GM19455 (cell line): ENCODE data around the gene PRMT5.
"Not testable (repeated sequence)": the region's sequence is repeated elsewhere in the genome, so short reads cannot be mapped to it uniquely, and the experiment has no call there.

Experiments used
- ATAC-seq: cut with Tn5 transposase; IDR thresholded peaks from one replicate; pipeline ENCODE4 v1.9.1; 2021; ENCODE audit not compliant: unreplicated experiment

The PRMT5 gene

DNA sequence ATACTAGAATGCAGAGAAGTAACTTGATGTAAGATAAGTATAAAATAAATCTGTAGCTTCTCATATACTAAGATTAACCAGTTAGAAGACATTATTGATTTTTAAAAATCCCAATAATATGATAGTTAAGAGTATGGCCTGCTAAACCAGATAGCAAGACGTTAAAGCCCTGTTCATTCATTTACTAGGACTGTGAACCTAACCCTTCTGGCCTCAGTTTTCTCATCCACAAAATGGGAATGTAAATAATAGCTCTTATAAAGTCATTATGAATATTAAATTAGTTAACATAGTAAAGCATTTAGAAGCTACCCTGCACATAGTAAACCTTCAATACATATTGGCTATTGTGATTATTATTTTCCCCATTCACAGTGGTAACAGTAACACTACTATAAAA is 6.0 kb upstream of the PRMT5 start:
- no peak for ATAC-seq

GRCh38 chr14:22932146-22932545 is 3.0 kb upstream of the PRMT5 start:
- ATAC-seq: no peak

- ATAC-seq: no peak
These were observed 787 bp upstream of the PRMT5 start for GRCh38 chr14:22929961-22930364.

- ATAC-seq: no peak
These were observed 706 bp downstream of the PRMT5 start for GRCh38 chr14:22928237-22929103.

DNA sequence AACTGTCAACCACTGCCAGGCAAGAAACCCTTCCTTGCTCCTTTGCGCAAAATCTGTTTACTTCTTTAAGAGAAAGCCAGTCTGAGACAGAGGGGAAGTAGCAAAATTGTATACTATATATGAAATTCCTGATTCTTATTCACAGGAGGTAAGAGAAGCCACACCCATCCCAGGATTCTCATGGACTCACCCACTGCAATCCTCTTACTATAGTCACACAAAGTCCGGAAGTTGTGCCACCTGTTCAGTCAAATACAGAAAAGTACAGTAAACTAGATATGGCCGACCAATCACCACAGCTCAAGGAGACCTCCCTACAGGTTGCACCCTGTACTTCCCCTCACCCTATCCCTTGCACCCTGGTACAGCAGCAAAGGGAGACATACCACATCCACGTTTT is 2.9 kb downstream of the PRMT5 start:
- no peak for ATAC-seq

- ATAC-seq: no peak
These were observed 3.7 kb downstream of the PRMT5 start for GRCh38 chr14:22925513-22925912.

- ATAC-seq: no peak
These were observed 5.4 kb downstream of the PRMT5 start for GRCh38 chr14:22923746-22924145.

DNA sequence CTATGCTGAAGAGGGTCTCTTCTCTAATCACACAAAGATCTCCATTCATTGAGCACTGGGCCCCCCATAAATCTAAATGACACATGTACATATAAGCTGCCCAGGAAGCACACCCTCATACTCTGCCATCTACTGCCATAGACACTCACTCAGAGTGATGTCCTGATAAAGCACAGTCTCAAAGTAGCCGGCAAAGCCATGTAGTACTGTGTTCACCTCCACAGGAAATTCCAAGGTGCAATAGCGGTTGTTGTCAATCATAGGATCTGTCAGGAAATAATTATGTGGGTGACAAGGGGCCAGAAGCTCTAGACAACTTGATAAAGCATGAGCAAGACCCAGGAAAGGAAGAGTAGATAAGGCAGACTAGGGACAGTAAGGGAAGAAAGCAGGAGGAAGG is 6.9 kb downstream of the PRMT5 start:
- no peak for ATAC-seq

DNA sequence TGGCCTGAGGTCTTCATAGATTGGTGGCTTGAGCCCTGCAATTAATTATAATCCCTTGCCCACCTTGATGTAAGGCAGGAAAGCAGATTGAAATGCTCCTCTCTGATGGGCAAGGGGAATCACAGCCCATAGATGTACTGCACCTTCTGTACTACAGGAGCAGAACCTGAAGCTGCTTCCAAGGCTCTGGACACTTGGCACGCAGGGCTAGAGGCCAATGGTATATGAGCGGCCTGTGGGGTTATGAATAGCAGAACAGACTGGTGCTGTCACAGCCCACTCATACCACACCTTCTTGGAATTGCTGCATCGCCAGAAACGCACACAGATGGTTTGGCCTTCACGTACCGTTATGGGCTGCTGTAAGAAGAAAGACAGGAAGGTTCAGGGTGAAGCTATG is 8.5 kb downstream of the PRMT5 start:
- no peak for ATAC-seq

GRCh38 chr14:22919601-22919921 is 9.6 kb downstream of the PRMT5 start:
- ATAC-seq: no peak

GRCh38 chr14:22918804-22919600 is 10.2 kb downstream of the PRMT5 start, which contains the start of gene RBM23:
TSS of gene RBM23 (minus strand) at chr14:22919149.
- ATAC-seq: peak; percentile 92

- no peak for ATAC-seq
These were observed 13.2 kb downstream of the PRMT5 start for GRCh38 chr14:22915886-22916521.

DNA sequence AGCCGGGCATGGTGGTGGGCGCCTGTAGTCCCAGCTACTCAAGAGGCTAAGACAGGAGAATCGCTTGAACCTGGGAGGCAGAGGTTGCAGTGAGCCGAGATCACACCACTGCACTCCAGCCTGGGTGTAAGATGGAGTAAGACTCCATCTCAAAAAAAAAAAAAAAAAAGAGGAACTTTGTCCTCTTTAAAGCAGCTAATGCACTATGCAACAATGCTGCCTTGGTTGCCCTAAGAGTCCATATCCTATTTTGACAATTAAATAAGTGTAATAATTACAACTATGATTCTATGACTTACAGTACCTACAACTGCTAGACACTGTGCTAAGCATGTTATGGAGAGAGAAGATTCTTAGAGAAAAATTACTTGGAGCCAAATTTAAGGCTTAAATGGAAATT is 14.3 kb downstream of the PRMT5 start:
- ATAC-seq: not testable (repeated sequence)

GRCh38 chr14:22910916-22911315 is 18.3 kb downstream of the PRMT5 start:
- no peak for ATAC-seq

DNA sequence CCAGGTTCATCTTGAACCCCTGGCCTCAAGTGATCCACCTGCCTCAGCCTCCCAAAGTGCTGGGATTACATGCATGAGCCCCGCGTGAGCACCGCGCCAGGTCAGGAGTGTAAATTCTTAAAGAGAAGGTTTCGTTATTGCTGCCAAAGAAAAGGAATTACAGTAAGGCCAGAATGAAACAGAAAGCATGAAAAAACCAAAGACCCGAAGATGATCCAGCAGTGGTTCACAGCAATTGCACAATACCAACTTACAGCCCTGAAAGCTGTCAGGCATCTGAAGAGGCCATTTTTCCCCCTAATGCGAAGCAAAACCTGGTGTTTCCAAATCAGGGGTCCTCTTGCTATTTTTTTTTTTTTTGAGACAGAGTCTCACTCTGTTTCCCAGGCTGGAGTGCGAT is 20.6 kb downstream of the PRMT5 start:
- ATAC-seq: no peak

DNA sequence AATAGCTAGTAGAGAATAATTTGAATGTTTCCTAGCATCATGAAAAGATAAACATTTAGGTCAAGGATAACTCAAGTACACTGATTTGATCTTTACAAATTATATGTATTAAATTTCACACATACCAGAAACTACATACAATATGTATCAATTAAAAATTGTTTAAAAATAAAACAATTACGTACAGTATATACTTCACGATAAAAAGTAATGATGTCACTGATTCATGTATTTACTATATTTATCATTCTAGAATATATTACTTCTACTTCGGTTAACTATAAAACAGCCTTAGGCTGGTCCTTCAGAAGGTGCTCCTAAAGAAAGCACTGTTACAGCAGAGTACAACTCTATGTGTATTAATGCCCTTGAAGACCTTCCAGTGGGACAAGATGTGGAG is 21.7 kb downstream of the PRMT5 start:
- no peak for ATAC-seq

- no peak for ATAC-seq
These were observed 23.1 kb downstream of the PRMT5 start for GRCh38 chr14:22906073-22906472.

GRCh38 chr14:22905627-22906026 is 23.5 kb downstream of the PRMT5 start:
- no peak for ATAC-seq

DNA sequence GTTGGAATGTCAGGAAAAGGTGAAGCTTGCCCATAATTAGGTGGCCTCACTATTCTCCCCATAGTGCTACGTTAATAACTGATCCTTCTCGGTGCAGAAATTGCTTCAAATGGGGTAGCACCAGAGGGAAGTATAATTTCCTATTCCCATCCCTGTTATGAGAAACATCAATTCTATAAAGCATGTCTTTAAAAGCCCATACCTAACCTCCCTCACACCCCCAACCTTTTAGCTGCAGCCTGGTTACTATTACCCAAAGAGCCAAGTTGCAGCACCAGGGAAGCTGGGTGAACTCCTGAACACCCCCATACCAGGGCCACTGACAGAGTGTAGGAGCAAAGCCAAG is 25.5 kb downstream of the PRMT5 start:
- no peak for ATAC-seq

- ATAC-seq: no peak
These were observed 27.4 kb downstream of the PRMT5 start for GRCh38 chr14:22901799-22902198.

- ATAC-seq: no peak
These were observed 28.9 kb downstream of the PRMT5 start for GRCh38 chr14:22900081-22900799.
